T47D (cell line): ENCODE measurements around the gene PRR32.
A peak's percentile ranks its signal among the peaks of the same experiment; 100 is the strongest.
"Not testable (repeated sequence)": the region's sequence is repeated elsewhere in the genome, so short reads cannot be mapped to it uniquely, and the experiment has no call there.

Experiments
- DNase-seq, 2 experiments: peaks; one replicate each; pipeline versions ENCODE4 v3.0.0 to v3.0.0-alpha.2; 2011 to 2012; ENCODE audit warnings: low read depth in 1 of 2, low spot score in 1 of 2
- JUND ChIP-seq: IDR thresholded peaks from 2 replicates; pipeline ENCODE4 v1.6.1; 2012; ENCODE audit warnings: low read depth
- in situ Hi-C: cut with HindIII; loops from 2 replicates; pipeline ENCODE4 v1.10.0; 2016; ENCODE audit warnings: low sequenced_read_pairs, low pct_unique_long_range_greater_than_20kb

The PRR32 gene, protein sequence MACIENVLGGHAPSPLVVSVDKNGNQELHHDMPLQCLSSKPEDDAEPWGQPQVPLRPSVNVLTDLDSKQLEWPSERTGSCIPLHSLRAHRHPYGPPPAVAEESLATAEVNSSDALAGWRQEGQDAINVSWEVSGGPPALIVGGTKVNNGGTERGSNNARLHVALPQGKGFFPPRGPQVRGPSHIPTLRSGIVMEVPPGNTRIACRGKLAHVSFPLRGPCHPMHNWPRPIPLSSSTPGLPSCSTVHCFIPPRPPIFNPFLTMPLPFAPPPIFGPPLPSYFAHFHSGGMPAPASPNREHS

DNA sequence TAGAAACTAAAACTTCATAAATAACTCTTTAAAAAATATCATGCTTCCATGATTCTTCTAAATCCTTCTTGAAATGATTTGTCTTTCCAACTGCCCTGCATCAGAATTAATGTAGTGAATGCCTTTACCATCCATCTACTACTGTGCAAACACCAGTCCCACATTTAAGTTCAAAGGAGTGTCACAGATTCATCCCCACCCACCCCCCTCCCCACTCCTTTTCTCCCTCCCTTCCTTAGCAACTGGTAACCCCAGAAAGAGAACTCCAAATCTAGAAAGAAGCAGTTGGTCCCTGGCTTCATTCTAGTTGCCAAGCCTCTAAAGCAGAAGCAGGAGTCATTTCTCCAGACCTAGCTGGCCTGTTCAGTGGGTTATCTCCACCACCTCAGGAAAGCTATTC, at the start of gene PRR32:
Gene PRR32 (plus strand): TSS at position 301 of the 400 bp plus-strand sequence. CDS start 115 bp downstream, outside the sequence.
- in situ Hi-C loops, result no loop called here
- TF ChIP-seq JUND, result no peak
- DNase-seq, result no peak

DNA sequence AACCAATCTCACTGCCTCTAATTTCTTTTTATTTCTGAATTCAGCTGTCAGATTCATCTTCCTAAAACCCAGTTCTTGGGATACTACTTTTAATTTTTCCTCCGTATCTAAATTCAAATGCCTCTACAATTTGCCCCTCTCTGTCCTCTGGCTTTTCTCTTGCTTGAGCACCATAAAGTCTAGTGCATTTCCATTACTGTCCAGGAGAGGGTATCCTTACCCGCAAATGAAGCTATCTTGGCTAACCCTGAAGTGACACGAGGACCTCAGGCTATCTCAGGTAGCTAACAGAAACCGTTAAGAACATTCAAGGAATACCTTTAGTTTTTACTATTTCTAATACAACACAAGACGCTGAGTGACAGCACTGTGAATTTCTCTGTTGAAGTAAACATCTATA, 49.4 kb upstream of the PRR32 start:
- DNase-seq, result peak in 1 of 2 experiments; percentile 34
- in situ Hi-C loops, result no loop called here
- TF ChIP-seq JUND, result no peak

DNA sequence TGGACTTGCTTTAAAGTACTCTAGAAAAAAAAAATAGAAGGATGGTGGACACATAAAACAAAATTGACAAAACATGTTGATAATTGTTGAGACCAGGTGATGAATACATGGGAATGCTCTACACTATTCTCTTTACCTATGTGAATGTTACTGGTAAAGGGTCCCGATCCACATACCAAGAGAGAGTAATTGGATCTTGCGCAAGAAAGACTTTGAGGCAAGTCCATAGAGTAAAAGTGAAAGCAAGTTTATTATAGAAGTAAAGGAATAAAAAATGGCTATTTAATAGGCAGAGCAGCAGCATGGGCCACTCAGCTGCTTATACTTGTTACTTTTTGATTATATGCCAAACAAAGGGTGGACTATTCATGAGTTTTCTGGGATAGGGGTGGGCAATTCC, 34.0 kb upstream of the PRR32 start:
- no peak for DNase-seq
- no peak for TF ChIP-seq JUND
- in situ Hi-C loops, result no loop called here

DNA sequence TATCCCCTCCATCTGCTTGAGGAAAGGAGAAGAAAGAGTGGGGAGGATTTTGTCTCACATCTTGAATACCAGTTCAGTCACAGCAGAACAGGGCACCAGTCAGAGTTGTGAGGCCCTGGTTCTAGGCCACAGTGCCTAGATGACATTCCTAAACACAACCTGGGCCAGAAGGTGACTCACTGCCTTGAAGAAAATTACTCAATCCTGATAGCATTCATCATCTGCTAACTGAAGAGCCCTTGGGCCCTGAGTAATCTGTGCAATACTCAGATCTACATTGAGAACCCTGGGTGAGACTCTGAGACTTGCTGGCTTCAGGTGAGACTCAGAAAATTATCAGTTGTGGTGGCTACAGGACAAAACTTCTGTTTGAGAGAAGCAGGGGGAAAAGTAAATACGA, 20.5 kb upstream of the PRR32 start:
- no peak for TF ChIP-seq JUND
- in situ Hi-C loops, result no loop called here
- no peak for DNase-seq

DNA sequence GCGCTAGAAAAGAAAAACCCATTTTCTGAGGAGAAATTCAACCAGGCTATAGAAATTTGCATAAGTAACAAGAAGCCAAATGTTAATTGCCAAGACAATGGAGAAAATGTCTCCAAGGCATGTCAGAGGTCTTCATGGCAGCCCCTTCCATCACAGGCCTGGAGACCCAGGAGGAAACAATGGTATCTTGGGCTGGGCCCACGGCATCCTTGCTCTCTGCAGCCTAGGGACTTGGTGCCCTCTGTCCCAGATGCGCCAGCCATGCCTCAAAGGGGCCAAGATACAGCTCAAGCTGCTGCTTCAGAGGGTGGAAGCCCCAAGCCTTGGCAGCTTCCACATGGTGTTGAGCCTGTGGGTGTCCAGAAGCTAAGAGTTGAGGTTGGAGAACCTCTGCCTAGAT, 12.7 kb upstream of the PRR32 start:
- DNase-seq, in situ Hi-C loops: not testable (repeated sequence)

DNA sequence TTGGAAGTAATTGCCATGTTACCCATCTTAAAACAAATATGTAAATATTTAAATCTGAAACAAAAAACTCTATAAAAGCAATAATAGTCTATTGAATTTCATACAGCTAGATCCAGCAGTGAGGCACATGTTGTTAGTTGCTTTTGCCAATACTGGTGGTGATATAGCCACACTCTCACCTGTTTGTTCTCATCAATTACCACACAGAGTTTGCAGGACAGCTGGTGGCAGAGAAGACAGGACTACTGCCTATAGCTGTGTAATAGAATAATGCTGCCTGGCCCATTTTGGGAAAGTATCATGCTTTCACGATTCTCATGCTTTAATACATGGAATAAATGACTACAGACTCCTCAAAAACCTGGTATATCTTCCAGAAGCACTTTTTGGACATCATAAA, 3.7 kb upstream of the PRR32 start:
- DNase-seq, result no peak
- TF ChIP-seq JUND, result no peak
- in situ Hi-C loops, result no loop called here

DNA sequence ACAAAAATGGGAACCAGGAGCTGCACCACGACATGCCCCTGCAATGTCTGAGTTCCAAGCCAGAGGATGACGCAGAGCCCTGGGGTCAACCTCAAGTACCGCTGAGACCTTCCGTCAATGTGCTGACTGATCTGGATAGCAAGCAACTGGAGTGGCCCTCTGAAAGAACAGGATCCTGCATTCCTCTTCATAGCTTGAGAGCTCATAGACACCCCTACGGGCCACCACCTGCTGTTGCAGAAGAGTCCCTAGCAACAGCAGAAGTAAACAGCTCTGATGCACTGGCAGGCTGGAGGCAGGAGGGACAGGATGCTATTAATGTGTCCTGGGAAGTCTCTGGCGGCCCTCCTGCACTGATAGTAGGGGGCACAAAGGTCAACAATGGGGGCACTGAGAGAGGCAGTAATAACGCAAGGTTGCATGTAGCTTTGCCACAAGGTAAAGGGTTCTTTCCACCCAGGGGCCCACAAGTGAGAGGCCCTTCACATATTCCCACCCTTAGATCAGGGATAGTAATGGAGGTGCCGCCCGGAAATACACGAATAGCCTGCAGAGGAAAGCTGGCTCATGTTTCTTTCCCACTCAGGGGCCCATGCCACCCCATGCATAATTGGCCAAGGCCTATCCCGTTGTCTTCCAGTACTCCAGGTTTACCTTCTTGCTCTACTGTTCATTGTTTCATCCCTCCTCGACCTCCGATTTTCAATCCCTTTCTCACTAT, 1.3 kb downstream of the PRR32 start:
- TF ChIP-seq JUND, result no peak
- in situ Hi-C loops, result no loop called here
- no peak for DNase-seq

DNA sequence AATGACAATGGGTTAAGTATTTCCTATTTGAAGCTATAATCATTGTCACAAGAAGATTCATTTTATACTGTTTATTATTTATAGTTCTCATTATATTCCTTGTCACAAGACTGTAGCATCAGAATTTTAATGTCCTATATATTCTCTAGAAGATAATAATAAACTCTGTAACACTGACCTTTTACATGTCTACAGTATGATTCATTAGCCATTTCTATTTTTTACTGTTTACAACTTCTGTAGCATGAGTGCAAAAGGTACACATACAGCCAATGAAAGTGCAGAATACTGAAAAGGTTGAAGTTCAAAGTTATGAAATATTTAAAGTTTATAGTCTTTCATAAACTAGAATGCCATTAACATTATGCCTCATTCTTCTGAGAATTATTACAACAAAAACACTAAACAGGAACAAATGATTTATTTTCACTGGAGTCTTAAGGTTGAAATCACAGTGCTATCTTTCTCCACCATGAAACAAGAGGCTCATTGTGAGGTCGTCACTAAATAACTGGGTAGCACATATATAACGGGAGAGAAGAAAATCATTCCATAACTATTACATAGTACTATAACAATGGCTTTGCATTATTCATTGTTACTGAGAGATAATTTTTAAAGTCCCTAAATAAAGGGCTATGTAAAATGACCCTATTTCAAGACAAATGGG, 4.9 kb downstream of the PRR32 start:
- no peak for DNase-seq
- in situ Hi-C loops, result no loop called here
- TF ChIP-seq JUND, result no peak

DNA sequence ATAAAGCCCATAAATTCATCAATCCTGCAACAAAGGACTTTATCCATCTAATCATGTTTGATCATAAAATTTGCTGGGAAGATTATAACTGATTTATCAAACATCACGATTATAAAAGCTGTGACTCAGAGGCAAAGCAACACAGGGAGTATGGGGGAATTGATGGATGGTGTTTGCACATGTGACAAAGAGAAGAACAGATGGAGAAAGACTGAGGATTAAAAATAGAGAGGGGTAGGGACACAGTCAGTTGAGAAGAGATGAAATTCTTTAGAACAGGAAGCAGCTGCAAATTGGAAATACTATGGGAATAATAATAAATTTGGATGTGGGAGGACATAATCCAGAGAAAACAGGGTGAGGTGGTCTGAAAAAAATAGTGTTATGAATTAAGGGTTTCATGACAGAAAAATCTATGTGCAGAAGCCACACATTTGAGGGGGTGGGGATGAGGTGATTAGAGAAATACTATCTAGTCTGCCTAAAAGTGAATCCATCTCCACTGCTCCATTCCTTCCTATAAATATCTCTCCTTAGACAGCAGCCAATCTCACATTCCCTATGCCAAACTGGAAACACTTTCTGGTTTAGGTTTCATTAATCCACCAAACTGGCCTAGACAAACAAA, 6.2 kb downstream of the PRR32 start:
- no peak for TF ChIP-seq JUND
- DNase-seq, result no peak
- in situ Hi-C loops, result no loop called here

DNA sequence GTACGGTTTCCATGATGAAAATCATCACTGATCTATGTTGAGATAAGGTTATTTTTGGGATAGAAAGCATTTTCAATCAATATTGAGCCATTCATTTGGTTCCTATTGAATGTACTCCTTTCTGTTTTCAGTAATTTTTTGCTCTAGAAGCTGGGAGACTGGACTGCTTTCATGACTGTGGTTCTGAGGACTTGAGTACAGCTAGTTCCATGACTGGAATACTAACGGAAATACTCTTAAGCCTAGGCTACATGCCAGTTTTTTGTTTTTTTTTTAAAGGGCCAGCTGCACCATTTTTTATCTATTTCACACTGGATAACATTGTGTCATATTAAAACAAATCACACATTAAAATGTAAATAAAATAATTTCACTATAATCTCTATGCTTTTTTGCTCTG, 16.7 kb downstream of the PRR32 start:
- in situ Hi-C loops, result no loop called here
- no peak for DNase-seq
- no peak for TF ChIP-seq JUND

DNA sequence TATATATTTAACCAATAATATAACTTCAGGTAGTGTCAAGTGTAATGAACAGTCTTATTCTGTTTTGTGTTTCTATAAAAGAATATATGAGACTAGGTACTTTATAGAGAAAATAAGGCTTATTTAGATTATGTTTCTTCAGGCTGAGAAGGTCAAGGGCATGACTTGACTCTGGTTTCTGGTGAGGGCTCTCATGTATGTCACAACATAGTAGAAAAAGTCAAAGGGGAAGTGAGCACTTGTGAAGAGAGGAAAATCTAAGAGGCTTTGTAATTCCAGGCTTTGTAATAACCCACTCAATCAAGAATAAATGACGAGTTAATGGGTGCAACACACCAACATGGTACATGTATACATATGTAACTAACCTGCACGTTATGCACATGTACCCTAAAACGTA, 27.6 kb downstream of the PRR32 start:
- DNase-seq, result no peak
- in situ Hi-C loops, result no loop called here
- no peak for TF ChIP-seq JUND

DNA sequence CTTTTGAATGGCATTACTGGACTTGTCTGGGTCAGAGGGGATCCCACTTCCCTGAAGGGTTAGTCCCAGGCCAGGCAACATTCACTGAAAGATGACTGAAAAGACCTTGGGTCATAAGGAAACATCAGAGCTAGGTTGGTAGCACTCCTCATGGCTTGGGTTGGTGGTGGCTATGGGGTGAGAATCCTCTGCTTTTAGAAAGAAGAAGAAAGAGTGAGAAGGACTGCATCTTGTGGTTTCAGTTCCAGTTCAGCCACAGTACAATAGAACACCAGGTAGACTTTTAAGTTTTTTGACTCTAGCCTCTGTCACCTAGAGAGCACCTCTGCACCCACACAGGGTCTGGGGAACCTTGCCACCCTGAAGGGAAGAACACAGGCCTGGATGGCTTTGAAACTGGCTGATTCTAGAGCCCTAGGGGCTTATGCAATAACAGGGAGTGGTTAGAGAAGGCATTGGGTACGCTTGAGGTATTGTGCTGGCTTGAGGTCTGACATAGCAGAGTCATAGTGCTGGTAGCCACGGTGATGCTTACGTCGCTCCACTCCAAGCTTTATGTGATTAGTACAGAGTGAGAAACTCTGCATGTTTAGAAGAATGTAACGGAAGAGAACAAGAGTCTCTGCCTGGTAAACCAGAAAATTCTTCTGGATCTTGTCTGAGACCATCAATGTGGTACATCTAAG, 36.5 kb downstream of the PRR32 start:
- DNase-seq, result no peak
- TF ChIP-seq JUND, result no peak
- in situ Hi-C loops, result no loop called here
